Hepatocyte (in vitro differentiated cells): ENCODE data around the gene ADAMTS9. TPM values are rescaled to one million over a fixed set of nuclear protein-coding genes. Genes with fewer than 3 reads are reported as not detected.

Source experiments
- DNase-seq: peaks from one replicate; pipeline ENCODE4 v3.0.0-alpha.2; 2016; ENCODE audit warnings: low spot score
- H2AFZ ChIP-seq: fragments of 200-600 bp; sonication (generic); 2 replicates; pipeline ENCODE4 v1.6.0; 2016; ENCODE audit warnings: antibody characterized with exemption, mild to moderate bottlenecking
- H3K27ac ChIP-seq: fragments of 200-600 bp; sonication (generic); 2 replicates; pipeline ENCODE4 v1.5.1; 2016; ENCODE audit warnings: mild to moderate bottlenecking
- H3K27me3 ChIP-seq: fragments of 200-600 bp; sonication (generic); 2 replicates; pipeline ENCODE4 v1.6.1; 2016
- H3K36me3 ChIP-seq: fragments of 200-600 bp; sonication (generic); replicated peaks from 2 replicates; pipeline ENCODE4 v1.5.1; 2016; ENCODE audit warnings: low read depth; ENCODE audit not compliant: insufficient read depth
- H3K4me1 ChIP-seq: fragments of 200-600 bp; sonication (generic); 2 replicates; pipeline ENCODE4 v1.5.1; 2016; ENCODE audit warnings: mild to moderate bottlenecking, moderate library complexity; ENCODE audit not compliant: insufficient read depth
- H3K4me2 ChIP-seq: fragments of 200-600 bp; sonication (generic); 2 replicates; pipeline ENCODE4 v1.6.0; 2016
- H3K4me3 ChIP-seq: fragments of 200-600 bp; sonication (generic); 2 replicates; pipeline ENCODE4 v1.5.1; 2016; ENCODE audit warnings: mild to moderate bottlenecking
- H3K79me2 ChIP-seq: fragments of 200-600 bp; sonication (generic); 2 replicates; pipeline ENCODE4 v1.6.0; 2017; ENCODE audit warnings: mild to moderate bottlenecking
- H3K9me2 ChIP-seq: fragments of 200-600 bp; sonication (generic); replicated peaks from 2 replicates; pipeline ENCODE4 v1.6.0; 2017; ENCODE audit warnings: mild to moderate bottlenecking; ENCODE audit not compliant: insufficient read depth
- H3K9me3 ChIP-seq: fragments of 200-600 bp; sonication (generic); 2 replicates; pipeline ENCODE4 v1.5.1; 2016; ENCODE audit warnings: low read depth, mild to moderate bottlenecking
- H4K20me1 ChIP-seq: fragments of 200-600 bp; sonication (generic); 2 replicates; pipeline ENCODE4 v1.6.0; 2016; ENCODE audit warnings: mild to moderate bottlenecking; ENCODE audit not compliant: insufficient read depth, poor library complexity, severe bottlenecking
- CTCF ChIP-seq: fragments of 200-600 bp; sonication (generic); IDR thresholded peaks from 2 replicates; pipeline ENCODE4 v1.5.1; 2016; ENCODE audit warnings: antibody characterized with exemption, mild to moderate bottlenecking; ENCODE audit not compliant: poor library complexity
- EZH2 ChIP-seq: fragments of 200-600 bp; sonication (generic); IDR thresholded peaks from 2 replicates; pipeline ENCODE4 v1.6.1; 2016; ENCODE audit warnings: antibody characterized with exemption, mild to moderate bottlenecking, borderline replicate concordance
- EZH2phosphoT487 ChIP-seq: fragments of 200-600 bp; sonication (generic); IDR thresholded peaks from one replicate; pipeline ENCODE4 v1.6.1; 2018; ENCODE audit warnings: antibody characterized with exemption, mild to moderate bottlenecking, low read depth, moderate library complexity; ENCODE audit not compliant: unreplicated experiment, severe bottlenecking
- WGBS: methylation state at CpG from one replicate; pipeline ENCODE4 v1.1.6; 2016; ENCODE audit warnings: low lambda C conversion rate; ENCODE audit errors: missing lambda C conversion rate; 5-methylcytosine and 5-hydroxymethylcytosine counted together
- polyA plus RNA-seq: library from polyadenylated mRNA; unstranded; fragments of >200 nt; fragmentation: Nextera tagmentation; extraction: Ambion mirVana; gene quantifications from 2 replicates; pipeline ENCODE4 v1.2.1, GENCODE V29; 2016
- total RNA-seq: library from RNA; depleted of rRNA; stranded (reverse); fragments of >200 nt; gene quantifications from 2 replicates; pipeline ENCODE4 v1.2.3, GENCODE V29; 2014

The ADAMTS9 gene
- total and polyA plus RNA-seq, 2 experiments from 2014 or later: 56.9 to 145 TPM

- Histone ChIP-seq H3K36me3 (no peaks in the 10 kb centered on the region), H4K20me1 (no peaks in the 10 kb centered on the region), H3K27ac (no peak overlapping the region), H3K79me2 (no peaks in the 10 kb centered on the region), H3K9me3 (no peaks in the 10 kb centered on the region), H3K4me3 (no peak overlapping the region), H3K4me2 (no peak overlapping the region), H3K9me2 (no peaks in the 10 kb centered on the region), H3K4me1 (no peaks in the 10 kb centered on the region), H3K27me3 (no peaks in the 10 kb centered on the region), H2AFZ (no peak overlapping the region)
- 93% methylated on average over 1 of the region's 1 CpG for WGBS
- DNase-seq: no peak
- no peak for TF ChIP-seq CTCF
- no peak for TF ChIP-seq EZH2
- TF ChIP-seq EZH2phosphoT487: no peak
Observed at GRCh38 chr3:64588380-64588779, 99.4 kb downstream of the ADAMTS9 start.

DNA sequence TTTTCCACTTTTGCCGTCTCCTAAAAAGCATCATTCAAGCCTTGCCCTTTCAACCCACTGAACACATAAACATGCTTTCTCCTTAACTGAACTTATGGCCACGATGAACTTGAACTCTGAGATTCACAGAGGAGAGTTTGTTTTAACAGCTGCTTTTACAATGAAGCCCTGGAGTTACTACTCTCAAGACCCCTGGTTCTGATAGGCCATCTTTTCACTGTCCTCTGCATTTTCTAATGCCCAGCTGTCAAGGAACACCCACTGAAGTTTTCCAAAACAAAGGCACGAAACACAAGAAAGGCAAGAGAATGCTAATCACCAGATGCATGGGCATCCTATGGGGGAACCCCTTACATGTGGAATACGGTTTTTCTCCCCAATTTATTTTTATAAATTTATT is 100.8 kb downstream of the ADAMTS9 start:
- no peak overlapping the region for H3K4me2 ChIP-seq
- no peak for TF ChIP-seq EZH2
- TF ChIP-seq CTCF: no peak
- no peak for TF ChIP-seq EZH2phosphoT487
- 84% methylated on average over 4 of the region's 4 CpGs for WGBS
- H3K4me1 ChIP-seq: no peaks in the 10 kb centered on the region
- no peaks in the 10 kb centered on the region for H4K20me1 ChIP-seq
- H3K4me3 ChIP-seq: no peak overlapping the region
- no peaks in the 10 kb centered on the region for H3K27me3 ChIP-seq
- H3K79me2 ChIP-seq: no peaks in the 10 kb centered on the region
- no peaks in the 10 kb centered on the region for H3K36me3 ChIP-seq
- H3K9me2 ChIP-seq: no peaks in the 10 kb centered on the region
- DNase-seq: no peak
- H3K9me3 ChIP-seq: no peaks in the 10 kb centered on the region
- H2AFZ ChIP-seq: no peak overlapping the region
- H3K27ac ChIP-seq: no peak overlapping the region

DNA sequence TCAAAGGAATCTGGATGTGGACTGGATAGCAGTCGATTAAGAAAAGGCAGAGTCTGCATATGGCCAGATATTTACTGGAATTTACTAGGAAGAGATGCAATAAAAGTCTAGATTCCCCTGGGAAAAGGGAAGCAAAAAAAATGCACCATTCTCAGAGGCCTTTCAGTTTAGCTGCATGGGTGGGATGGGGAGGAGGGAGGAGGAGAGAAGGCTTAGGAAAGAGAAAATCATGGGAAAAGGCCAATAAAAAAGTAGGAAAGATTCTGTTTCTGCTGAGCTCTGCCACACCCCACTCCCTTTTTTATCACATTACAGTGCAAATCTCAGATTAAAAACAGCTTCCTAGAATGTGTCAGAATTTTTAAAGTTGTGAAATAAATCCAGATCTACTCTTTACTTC is 103.6 kb downstream of the ADAMTS9 start:
- H4K20me1 ChIP-seq: no peaks in the 10 kb centered on the region
- H3K36me3 ChIP-seq: no peaks in the 10 kb centered on the region
- H3K4me1 ChIP-seq: no peaks in the 10 kb centered on the region
- TF ChIP-seq EZH2 (no peak), EZH2phosphoT487 (no peak), CTCF (no peak)
- no peak for DNase-seq
- no peaks in the 10 kb centered on the region for H3K9me3 ChIP-seq
- no peak overlapping the region for H3K27ac ChIP-seq
- H3K9me2 ChIP-seq: no peaks in the 10 kb centered on the region
- H3K27me3 ChIP-seq: no peaks in the 10 kb centered on the region
- no peaks in the 10 kb centered on the region for H3K79me2 ChIP-seq
- no peak overlapping the region for H3K4me2 ChIP-seq
- 46% methylated on average over 1 of the region's 1 CpG for WGBS
- no peak overlapping the region for H2AFZ ChIP-seq
- no peak overlapping the region for H3K4me3 ChIP-seq

DNA sequence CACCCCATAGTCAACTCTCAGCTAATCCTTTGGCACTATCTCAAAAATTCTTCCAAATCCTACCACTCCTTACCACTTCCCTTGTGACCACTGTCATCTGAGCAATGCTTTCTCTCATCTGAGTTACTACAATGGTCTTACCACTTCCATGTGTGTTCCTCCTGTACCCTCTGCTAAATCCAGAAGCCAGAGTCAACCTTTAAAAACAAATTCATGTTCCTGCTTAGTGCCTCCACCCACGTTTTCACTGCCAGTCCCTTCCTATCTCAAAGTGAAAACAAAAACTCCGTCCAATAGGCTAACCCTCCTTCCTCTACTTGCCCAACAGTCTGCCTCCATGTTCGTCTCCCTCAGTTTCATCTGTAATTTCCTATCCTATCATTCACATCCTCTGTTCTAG is 109.0 kb downstream of the ADAMTS9 start:
- Histone ChIP-seq H3K79me2 (no peaks in the 10 kb centered on the region), H3K4me2 (no peak overlapping the region), H2AFZ (no peak overlapping the region), H3K27ac (no peak overlapping the region), H4K20me1 (no peaks in the 10 kb centered on the region), H3K36me3 (no peaks in the 10 kb centered on the region), H3K4me3 (no peak overlapping the region), H3K9me3 (no peaks in the 10 kb centered on the region), H3K4me1 (no peaks in the 10 kb centered on the region), H3K9me2 (no peaks in the 10 kb centered on the region), H3K27me3 (no peaks in the 10 kb centered on the region)
- no peak for DNase-seq
- TF ChIP-seq CTCF: no peak
- no peak for TF ChIP-seq EZH2phosphoT487
- no peak for TF ChIP-seq EZH2
- WGBS: 91% methylated on average over 3 of the region's 3 CpGs
